HG03108 (cell line): Measurements from ENCODE around the gene MYLK4.

Source experiments
- ATAC-seq: cut with Tn5 transposase; IDR thresholded peaks from one replicate; pipeline ENCODE4 v1.9.1; 2021; ENCODE audit warnings: moderate library complexity; ENCODE audit not compliant: unreplicated experiment

MYLK4 gene

DNA sequence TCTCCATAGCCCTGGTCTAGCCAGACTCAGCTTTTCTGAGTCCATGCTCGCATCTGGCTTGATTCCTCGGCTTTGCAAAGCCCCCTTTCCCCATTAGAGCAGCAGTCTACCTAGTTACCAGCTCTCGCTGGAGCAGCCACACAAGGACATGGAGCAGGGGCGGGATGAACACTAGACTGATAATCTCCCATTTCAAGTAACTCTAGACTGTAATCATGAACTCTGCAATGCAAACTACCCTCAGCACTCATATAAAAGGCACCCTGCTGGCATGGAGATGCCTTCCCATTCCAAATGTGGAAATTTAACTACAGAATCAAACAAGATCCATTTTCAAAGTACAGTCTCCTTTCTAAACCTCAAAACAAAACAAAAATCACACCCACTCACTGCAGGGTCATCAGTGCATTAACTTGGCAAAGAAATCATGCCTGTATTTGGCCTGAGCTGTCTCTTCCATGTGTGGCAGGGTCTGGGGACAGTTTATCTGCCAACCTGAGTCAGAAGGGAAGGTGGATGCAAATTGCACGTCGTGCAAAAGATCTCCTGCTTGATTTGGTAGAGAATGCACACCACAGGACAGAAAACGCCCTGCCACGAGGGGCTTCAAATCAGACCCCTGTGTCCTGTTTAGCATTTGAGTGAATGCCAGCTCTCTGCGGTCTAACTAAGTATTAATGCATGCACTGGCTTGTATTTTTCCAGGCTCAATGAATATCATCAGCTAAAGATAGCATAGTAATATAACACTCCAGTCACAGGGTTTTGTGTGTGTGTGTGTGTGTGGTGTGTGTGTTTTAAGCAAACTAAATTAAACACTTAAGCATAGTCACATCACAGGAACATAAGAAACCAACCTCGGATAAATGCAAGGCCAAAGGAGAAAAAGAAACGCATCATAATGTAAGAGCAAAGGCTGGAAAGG is 85.3 kb downstream of the MYLK4 start:
- ATAC-seq, result no peak

DNA sequence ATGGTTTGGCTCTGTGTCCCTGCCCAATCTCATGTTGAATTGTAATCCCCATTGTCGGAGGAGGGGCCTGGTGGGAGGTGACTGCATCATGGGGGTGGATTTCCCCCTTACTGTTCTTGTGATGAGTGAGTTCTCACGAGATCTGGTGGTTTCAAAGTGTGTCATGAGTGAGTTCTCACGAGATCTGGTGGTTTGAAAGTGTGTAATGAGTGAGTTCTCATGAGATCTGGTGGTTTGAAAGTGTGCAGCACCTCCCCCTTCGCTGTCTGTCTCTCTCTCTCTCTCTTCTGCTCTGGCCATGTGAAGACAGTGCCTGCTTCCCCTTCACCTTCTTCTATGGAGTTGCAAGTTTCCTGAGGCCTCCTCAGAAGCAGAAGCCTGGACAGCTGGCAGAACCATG is 87.6 kb downstream of the MYLK4 start:
- ATAC-seq, result no peak

DNA sequence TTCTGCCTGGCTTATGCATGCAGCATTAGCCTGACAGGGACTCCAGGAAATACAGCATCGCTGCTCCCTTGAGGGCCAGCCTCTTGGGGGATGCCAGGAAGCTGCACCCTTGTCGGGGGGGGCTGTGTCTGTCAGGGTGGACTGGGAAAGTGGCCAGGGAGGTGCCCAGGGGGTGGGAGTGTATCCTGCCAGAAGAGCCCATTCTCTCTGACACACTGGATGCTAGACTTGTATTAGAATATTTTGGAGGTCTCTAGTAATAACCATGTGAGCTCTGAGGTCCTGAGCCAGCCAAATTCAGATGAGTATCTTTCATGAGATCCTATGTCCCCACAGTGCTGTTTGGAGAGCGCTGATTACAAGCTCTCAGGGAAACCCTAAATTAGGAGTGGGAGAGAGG is 89.1 kb downstream of the MYLK4 start:
- no peak for ATAC-seq

DNA sequence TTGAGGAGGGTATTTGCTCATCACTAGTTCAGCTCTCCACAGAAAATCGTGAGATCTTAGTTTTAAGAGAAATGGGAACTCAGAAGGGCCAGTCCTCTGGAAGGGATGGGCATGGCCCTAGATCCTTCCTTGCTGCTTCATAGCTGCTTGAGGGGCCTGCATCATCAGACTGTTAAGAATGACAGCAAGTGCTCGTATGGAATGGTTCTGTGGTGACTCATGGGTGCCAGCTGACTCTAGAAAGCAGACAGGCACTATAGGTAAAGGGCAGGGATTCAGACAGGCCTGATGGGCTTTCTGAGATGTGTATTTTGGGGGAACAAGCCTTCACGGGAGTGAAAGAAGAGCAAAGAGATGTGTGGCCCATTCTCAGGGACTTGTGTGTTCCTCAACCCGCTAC is 90.8 kb downstream of the MYLK4 start:
- ATAC-seq, result no peak

DNA sequence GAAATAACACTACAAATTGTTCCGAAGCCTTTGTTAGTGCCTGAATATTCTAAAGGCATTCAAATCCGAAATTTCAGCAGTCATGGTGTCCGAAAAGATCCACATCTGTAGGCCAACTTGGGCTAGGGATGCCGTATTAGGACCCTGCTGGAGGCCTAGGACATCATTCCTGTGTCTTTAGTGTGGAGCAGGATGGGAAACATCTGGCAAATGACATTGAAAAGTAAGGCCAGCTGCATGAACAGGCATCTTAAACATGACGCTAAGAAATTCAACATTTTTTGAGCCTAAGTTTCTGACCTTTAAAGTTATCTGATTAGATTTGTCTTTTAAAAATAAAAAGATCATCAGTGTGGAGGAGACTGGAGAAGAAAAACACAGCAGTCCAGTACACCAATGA is 91.3 kb downstream of the MYLK4 start:
- no peak for ATAC-seq

DNA sequence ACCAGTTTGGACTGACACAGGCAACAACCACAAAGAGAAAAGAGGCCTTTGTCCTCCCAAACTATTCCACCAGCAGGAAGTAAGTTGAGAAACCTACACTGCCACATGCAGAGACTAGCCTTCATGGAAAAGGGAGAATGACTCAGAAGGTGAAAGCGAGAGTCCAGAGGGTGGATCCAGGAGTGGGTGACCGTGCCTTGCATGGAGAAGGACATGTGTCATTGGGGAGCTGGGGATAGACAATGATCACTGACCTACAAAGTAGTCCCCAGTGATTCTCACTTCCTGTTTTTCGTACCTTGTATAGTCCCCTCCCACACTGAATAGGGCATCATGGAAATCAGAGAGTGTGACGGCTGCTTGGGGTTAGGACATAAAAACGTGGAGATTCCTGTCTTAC is 91.9 kb downstream of the MYLK4 start:
- peak; percentile 70 for ATAC-seq

DNA sequence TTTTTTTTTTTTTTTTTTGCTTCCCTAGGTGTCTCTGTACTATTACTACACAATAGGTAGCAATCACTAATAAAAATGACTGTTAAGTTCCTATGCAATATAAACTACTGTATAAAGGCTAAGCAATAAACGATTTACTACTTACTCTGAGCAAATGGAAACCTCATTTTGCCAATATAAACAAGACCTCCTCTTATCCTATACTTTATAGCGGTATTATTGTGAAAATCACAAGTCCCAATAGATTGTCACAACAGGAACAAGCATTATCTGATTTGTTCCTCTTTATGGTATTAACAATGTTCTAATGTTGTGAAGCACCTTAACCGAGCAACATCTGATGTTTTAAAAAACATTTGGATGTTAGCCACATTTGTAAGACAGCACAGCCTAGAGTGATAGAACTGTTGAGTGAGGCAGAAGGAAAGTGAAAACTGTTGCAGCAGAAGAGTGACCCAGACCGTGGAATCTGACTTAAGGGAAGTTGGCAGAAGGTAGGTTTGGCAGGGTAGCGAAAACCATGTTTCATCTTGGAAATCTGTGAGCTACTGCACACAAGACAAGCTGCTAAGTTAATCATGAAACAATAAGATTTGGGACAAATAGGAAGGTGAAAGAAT is 94.2 kb downstream of the MYLK4 start:
- ATAC-seq, result no peak

DNA sequence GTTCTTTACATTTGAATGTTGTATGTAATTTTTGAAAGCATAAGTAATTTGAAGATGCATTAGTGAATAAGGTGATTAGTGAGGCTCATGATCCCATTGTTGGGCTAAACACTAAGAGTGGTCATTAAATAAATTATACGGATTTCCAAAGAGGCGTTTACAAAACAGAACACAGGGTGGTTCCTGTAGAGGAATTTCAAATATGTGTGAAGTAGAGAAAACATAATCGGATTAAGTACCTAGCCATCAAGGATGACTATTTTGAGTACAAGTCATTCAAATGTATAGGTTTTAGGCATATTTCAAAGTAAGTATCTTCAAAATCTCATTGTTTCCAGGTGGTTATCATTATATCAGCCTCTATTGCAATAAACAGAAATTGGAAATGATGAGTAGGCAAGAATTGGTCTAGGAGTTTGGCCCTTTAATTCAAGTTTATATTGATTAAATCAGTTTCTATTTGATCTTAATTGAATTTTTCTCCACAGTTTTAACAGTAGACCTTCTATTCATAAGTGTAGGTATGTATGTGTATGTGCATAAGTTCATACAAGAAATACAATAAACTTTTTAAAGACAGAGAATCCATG is 94.8 kb downstream of the MYLK4 start:
- no peak for ATAC-seq

DNA sequence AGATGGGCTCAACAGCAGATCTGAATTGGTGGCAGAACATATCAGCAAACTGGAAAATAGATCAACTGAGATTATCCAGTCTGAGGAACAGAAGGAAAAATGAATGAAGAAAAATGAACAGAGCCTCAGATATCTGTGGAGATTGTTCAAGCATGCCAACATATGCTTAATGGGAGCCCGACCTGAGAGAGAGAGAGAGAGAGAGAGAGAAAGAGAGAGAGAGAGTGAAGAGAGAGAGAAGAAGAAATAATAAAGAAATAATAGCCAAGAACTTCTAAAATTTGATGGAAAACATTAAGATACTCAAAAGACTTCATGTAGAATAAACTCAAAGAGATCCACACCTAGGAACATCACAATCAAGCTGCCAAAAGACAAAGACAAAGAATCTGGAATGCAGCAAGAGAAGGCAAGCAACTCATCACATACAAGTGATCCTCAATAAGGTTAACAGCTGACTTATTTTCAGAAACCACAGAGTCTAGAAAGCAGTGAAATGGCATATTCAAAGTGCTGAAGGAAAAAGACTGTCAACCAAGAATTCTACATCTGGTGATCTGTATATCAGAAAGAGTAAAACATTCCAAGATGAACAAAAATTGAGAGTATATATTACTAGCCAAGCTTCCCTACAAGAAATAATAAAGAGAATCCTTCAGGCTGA is 97.2 kb downstream of the MYLK4 start:
- no peak for ATAC-seq

DNA sequence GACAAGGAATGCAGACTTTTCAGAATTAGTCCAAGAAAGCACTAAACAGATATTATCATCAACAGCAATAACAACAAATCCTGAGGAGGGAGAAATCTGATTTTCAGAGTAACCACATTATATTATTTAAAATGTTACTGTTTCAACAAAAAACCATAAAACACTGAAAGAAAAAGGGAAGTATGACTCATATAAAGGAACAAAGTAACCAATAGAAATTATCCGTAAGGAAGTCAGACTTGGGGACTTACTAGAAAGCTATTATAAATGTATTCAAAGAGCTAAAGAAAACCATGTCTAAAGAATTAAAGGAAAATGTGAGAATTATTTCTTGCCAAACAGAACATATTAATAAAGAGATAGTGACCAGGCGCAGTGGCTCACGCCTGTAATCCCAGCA is 98.1 kb downstream of the MYLK4 start:
- ATAC-seq, result no peak

DNA sequence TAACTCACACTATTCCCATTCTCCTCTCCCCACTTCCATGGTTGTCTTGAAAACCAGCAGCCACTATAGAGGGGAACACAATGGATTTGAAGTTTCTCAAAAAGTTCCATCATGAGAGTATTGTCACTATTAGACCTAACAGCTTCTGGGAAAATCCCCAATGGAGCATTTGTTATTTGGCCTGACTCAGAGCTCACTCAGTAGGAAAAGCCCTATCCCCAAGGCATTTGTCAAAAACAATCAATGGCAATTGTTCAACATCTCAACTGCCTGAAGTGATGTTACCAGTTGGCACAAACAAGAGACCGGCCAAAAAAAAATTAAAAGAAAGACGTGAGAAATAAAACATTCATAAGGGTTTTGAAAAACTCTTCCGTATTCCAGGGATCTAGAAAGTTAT is 98.8 kb downstream of the MYLK4 start:
- ATAC-seq, result no peak

DNA sequence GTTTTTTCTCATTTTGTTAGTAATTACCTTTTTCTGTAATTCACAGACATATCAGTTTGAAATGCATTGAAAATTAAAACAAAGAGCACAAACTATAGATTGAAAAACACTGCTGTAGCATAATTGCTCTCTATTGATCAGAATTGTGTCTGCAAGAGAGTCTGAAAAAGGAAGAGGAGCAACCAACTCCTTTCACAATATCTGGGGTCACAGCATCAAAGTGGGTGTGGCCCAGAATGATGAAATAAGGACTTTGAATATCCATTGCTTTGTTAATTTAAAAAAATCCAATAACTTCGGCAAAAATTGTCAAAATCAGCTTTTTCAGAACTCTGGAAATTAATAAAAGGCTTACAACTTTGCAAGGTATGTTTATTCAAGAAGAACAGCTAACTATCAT is 99.2 kb downstream of the MYLK4 start:
- no peak for ATAC-seq

DNA sequence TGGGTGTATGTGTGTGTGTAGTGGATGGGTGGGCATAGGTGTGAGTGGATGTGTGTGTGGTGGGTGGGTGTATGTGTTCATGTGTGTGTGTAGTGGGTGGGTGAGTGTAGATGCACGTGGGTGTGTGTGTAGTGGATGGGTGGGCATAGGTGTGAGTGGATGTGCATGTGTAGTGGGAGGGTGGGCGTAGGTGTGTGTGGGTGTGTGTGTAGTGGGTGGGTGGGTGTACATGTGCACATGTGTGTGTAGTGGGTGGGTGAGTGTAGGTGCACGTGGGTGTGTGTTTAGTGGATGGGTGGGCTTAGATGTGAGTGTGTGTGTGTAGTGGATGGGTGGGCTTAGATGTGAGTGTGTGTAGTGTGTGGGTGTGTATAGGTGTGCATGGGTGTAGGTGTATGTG is 104.4 kb downstream of the MYLK4 start:
- ATAC-seq, result no peak

DNA sequence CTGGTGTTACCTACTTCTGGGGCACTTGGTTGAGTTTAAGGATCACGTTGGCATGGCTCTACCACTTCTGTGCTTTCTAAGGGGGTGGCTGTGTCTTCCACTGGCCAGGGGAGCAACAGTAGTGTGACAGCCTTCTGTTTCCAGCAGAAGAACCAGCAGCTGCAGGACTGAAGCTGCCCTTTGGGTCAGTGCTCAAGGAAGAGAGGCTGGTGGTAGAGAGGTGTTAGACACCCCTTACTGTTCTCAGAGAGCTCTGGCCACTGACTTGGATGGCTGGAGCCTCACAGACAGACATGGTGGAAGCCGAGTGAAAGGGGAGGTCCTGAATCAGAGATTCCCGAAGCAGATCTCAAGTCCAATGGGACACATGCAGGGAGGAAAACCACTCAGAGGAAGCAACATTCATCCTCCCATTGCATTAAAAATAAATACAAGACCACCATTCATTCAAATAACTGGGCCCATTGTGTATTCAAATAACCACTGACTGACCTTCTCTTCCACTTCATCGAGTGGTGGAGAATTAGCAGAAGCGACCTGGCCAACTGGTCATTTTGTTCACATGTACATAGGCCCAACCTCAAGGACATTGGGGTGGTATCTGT is 106.7 kb downstream of the MYLK4 start:
- no peak for ATAC-seq

DNA sequence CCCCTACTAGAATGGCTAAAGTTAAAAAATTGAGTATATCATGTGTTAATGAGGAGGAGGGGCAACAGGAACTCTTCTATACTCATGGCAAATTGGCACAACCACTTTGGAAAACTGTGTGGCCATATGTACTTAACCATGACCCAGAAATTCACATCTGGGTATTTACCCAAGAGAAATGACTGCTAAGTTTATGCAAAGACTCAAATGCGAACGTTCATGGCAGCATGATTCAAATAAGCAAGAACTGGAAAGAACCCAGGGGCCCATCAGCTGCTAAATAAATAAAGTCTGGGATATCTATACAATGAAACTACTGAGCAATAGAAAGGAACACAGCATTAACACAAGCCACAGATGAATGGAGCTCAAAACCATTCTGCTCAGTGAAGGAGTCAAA is 107.6 kb downstream of the MYLK4 start:
- no peak for ATAC-seq

DNA sequence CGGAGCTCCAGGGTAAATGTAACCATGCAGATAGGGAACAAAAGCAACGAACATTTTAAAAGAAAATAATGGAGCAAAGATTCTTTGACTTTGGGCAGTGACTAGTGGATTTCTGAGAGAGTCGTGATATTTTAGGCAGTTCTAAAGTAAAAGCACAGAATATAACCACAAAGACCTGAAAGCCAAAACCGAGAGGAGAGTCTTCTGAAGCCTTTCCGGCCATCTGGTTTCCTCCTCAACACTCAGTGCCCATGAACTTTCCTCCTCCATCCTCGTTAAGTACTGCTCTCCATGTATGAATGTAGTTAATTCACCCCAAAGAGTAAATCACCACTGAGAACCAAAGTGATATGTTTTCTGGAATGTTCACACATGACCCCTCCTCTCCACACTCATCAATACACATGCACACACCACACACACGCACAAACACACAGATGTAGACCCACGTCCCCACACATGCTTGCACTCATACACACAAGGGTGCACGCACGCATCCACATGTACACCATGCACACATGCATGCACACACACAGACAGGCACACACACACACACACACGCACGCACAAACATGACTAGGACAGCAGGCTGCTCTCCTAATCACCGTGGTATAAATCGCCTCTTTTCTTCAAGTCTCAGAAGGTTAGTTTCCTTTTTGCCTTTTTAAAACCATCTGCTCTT is 109.5 kb downstream of the MYLK4 start:
- ATAC-seq, result peak; percentile 63

DNA sequence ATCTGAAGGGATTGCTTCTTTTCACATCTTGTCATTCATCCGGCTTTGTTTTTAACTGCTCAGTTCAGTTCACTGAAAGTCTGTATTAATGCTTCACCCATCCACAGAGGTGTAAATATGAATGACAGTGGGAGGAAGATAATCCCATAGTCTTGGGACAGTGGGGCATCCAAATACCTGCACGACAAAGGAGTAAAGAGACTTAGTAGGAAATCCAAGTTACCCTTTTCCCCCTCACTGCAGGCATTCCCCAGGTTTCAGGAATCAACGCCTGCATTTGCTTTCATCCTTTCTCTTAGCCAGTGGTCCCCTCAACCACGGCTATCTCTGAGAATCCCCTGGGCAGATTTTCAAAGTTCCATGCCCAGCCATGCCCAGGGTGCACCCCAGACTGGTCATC is 110.2 kb downstream of the MYLK4 start:
- ATAC-seq, result no peak

DNA sequence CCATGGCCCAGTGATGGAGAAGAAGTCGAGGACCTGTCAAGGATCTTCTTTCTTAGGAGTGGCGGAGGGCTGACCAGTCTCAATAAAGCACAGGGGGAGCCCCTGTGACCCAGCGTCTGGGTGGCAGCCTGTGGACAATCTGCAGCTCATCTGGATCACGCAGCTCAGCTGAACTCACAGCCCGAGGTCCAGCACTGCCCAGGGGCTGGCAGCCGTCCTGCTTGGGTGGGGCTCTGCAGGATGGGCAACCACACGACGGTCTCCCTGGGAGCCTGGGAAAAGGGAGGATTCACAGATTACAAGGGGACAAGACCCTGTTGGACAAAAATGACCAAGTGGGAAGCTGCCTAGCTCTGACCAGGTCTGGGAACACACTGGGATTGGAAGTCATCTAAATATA is 110.8 kb downstream of the MYLK4 start:
- no peak for ATAC-seq

DNA sequence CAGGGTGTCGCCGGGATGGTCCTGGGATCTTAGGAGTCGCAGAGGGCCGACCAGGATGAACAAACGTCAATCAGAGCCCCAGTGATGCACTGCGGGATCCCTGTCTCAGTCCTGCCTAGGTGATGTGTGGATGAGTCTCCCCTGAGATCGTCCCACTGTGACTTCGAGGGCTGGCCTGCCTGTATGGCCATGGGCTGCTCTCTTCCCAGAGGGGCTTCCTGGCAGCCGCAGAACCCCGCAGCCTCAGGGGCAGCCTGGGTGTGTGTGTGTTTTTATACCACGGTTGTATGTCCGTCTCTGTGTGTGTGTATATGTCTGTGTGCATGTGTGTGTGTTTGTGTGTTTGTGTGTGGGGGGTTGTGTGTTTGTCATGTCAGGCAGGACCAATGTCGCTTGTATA is 111.6 kb downstream of the MYLK4 start:
- ATAC-seq, result no peak

DNA sequence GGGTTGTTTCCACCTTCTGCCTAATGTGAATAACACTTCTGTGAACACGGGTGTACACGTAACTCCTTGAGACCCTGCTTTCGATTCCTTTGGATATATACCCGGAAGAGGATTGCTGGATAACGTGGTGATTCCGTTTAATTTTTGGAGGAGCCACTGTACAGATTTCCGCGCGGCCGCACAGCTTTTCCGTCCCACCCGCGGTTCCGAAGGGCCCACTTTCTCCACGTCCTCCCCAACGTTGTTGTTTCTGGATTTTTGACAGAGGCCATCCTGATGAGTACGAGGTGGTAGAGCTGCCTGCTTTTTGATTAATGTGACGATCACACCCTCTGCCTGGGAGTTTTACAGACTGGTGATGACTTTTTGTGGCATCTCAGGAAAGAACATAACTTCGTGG is 114.0 kb downstream of the MYLK4 start:
- ATAC-seq, result no peak

DNA sequence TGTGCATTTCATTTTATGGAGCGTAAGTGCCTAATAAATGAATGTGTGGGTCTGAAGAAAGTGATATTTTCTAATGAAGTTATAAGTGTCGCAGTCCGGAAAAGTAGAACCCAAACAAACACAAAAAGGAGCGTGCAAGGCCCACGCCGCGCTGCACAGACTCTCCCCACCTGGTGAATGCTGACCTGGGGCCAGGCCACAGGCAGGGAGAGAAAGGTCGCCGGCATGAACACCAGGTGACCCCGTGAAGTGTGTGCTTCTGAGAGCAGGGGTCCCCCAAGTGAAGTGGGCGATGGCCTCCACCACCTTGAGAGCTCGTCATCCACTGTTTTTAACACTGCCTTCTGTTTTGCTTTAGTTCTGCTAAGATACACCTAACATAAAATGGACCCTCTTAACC is 114.8 kb downstream of the MYLK4 start:
- no peak for ATAC-seq
